KMS-11 (cell line): Measurements from ENCODE around the gene CLEC4E.
A peak's percentile ranks its signal among the peaks of the same experiment; 100 is the strongest.

ENCODE experiments used
- H2AFZ ChIP-seq: fragments of 200-600 bp; sonication (generic); 2 replicates; pipeline ENCODE4 v1.6.1; 2016; ENCODE audit warnings: antibody characterized with exemption, mixed run types, low read depth
- H3K27ac ChIP-seq: fragments of 200-600 bp; sonication (generic); 2 replicates; pipeline ENCODE4 v1.6.1; 2016; ENCODE audit warnings: mild to moderate bottlenecking, mixed run types
- H3K27me3 ChIP-seq: fragments of 200-600 bp; sonication (generic); 2 replicates; pipeline ENCODE4 v1.6.1; 2017; ENCODE audit warnings: mild to moderate bottlenecking, low read depth, mixed run types, moderate library complexity; ENCODE audit not compliant: insufficient read depth
- H3K36me3 ChIP-seq: fragments of 200-600 bp; sonication (generic); 2 replicates; pipeline ENCODE4 v1.6.1; 2017; ENCODE audit warnings: mild to moderate bottlenecking, mixed run types; ENCODE audit not compliant: insufficient read depth
- H3K4me1 ChIP-seq: fragments of 200-600 bp; sonication (generic); 2 replicates; pipeline ENCODE4 v1.6.1; 2016; ENCODE audit warnings: mild to moderate bottlenecking, low read depth, mixed run types; ENCODE audit not compliant: poor library complexity, severe bottlenecking
- H3K4me2 ChIP-seq: fragments of 200-600 bp; sonication (generic); 2 replicates; pipeline ENCODE4 v1.7.0; 2016; ENCODE audit warnings: mild to moderate bottlenecking, mixed run types
- H3K4me3 ChIP-seq: fragments of 200-600 bp; sonication (generic); IDR thresholded peaks from 2 replicates; pipeline ENCODE4 v1.6.1; 2017; ENCODE audit warnings: low read depth, low read length, mixed read lengths; ENCODE audit not compliant: insufficient read depth
- H3K79me2 ChIP-seq: fragments of 200-600 bp; sonication (generic); 2 replicates; pipeline ENCODE4 v1.6.1; 2016; ENCODE audit warnings: low read depth, mixed run types; ENCODE audit not compliant: insufficient read depth
- H3K9ac ChIP-seq: fragments of 200-600 bp; sonication (generic); 2 replicates; pipeline ENCODE4 v1.6.1; 2016; ENCODE audit warnings: mild to moderate bottlenecking, mixed run types
- H4K20me1 ChIP-seq: fragments of 200-600 bp; sonication (generic); 2 replicates; pipeline ENCODE4 v1.6.1; 2016; ENCODE audit warnings: mild to moderate bottlenecking, mixed run types; ENCODE audit not compliant: insufficient read depth
- CTCF ChIP-seq: fragments of 200-600 bp; sonication (generic); conservative IDR thresholded peaks from 2 replicates; pipeline ENCODE4 v1.6.1; 2017; ENCODE audit warnings: low read depth, mild to moderate bottlenecking, antibody characterized with exemption, low read length, moderate library complexity, mixed read lengths

CLEC4E gene

GRCh38 chr12:8548192-8548591 is 7.5 kb upstream of the CLEC4E start:
- H3K27me3 ChIP-seq: no peaks in the 10 kb centered on the region
- no peak overlapping the region for H2AFZ ChIP-seq
- H4K20me1 ChIP-seq: no peaks in the 10 kb centered on the region
- H3K79me2 ChIP-seq: no peaks in the 10 kb centered on the region
- no peak overlapping the region for H3K27ac ChIP-seq
- peaks cover 4% of the 10 kb centered on the region for H3K4me1 ChIP-seq
- H3K36me3 ChIP-seq: no peaks in the 10 kb centered on the region
- no peak overlapping the region for H3K4me3 ChIP-seq
- no peak for TF ChIP-seq CTCF
- H3K4me2 ChIP-seq: no peak overlapping the region
- H3K9ac ChIP-seq: no peak overlapping the region

- peaks cover 4% of the 10 kb centered on the region for H3K4me1 ChIP-seq
- H3K36me3 ChIP-seq: no peaks in the 10 kb centered on the region
- no peak overlapping the region for H2AFZ ChIP-seq
- no peak for TF ChIP-seq CTCF
- no peak overlapping the region for H3K9ac ChIP-seq
- no peak overlapping the region for H3K4me2 ChIP-seq
- no peaks in the 10 kb centered on the region for H3K79me2 ChIP-seq
- H3K27me3 ChIP-seq: no peaks in the 10 kb centered on the region
- no peak overlapping the region for H3K27ac ChIP-seq
- H4K20me1 ChIP-seq: no peaks in the 10 kb centered on the region
- no peak overlapping the region for H3K4me3 ChIP-seq
Observed at GRCh38 chr12:8547645-8548044, 6.9 kb upstream of the CLEC4E start.

GRCh38 chr12:8546591-8546990 is 5.9 kb upstream of the CLEC4E start:
- no peak for TF ChIP-seq CTCF
- Histone ChIP-seq H3K4me2 (no peak overlapping the region), H3K27me3 (no peaks in the 10 kb centered on the region), H3K36me3 (no peaks in the 10 kb centered on the region), H3K9ac (no peak overlapping the region), H3K79me2 (no peaks in the 10 kb centered on the region), H2AFZ (no peak overlapping the region), H3K27ac (no peak overlapping the region), H4K20me1 (no peaks in the 10 kb centered on the region), H3K4me1 (peaks cover 4% of the 10 kb centered on the region), H3K4me3 (no peak overlapping the region)

GRCh38 chr12:8544295-8544694 is 3.6 kb upstream of the CLEC4E start:
- peak; percentile 95 for TF ChIP-seq CTCF
- H3K27me3 ChIP-seq: no peaks in the 10 kb centered on the region
- peak overlapping the region; percentile 21; the same call in 1 of the 2 replicates for H3K4me2 ChIP-seq
- no peak overlapping the region for H3K4me3 ChIP-seq
- no peaks in the 10 kb centered on the region for H4K20me1 ChIP-seq
- H3K79me2 ChIP-seq: no peaks in the 10 kb centered on the region
- H3K9ac ChIP-seq: 0 out of 2 replicates have a peak overlapping the region, but pooled peaks have one; percentile 2
- H2AFZ ChIP-seq: peak overlapping the region; percentile 19; the same call in 1 of the 2 replicates
- no peaks in the 10 kb centered on the region for H3K36me3 ChIP-seq
- H3K4me1 ChIP-seq: peaks cover 4% of the 10 kb centered on the region
- H3K27ac ChIP-seq: no peak overlapping the region
